K562 (cell line): ENCODE results near the gene SLC1A4.

ENCODE experiments used
- CTCF ChIP-seq, 3 experiments: IDR thresholded peaks in 2 of 3; conservative IDR thresholded peaks in 1 of 3; 2 replicates each; pipeline ENCODE4 v1.5.1; 2011 to 2012; ENCODE audit warnings: low read length in 3 of 3, mild to moderate bottlenecking in 3 of 3, control low read depth in 2 of 3, improper control_type of control experiment in 1 of 3, inconsistent platforms in 1 of 3, low read depth in 1 of 3, mixed read lengths in 1 of 3, moderate library complexity in 1 of 3; ENCODE audit not compliant: insufficient read depth in 2 of 3
- GATAD2A ChIP-seq: fragments of 450-650 bp; IDR thresholded peaks from 2 replicates; pipeline ENCODE4 v1.6.1; 2017
- GTF3C2 ChIP-seq: IDR thresholded peaks from 3 replicates; pipeline ENCODE4 v1.6.1; 2011; ENCODE audit warnings: borderline replicate concordance, mild to moderate bottlenecking, moderate library complexity; ENCODE audit not compliant: insufficient read length; ENCODE audit errors: extremely low read depth
- MEF2D ChIP-seq: conservative IDR thresholded peaks from 2 replicates; pipeline ENCODE4 v1.6.1; 2016; ENCODE audit warnings: low read depth, missing genetic modification characterization, missing compliant biosample characterization
- POLR2A ChIP-seq: fragments of 450-650 bp; conservative IDR thresholded peaks from 2 replicates; pipeline ENCODE4 v1.6.1; 2016
- RAD21 ChIP-seq, 2 experiments: fragments of 250-450 bp in 1 of 2; fragments of 450-650 bp in 1 of 2; sonication (Bioruptor Pico) in 1 of 2; formaldehyde crosslinking in 1 of 2; IDR thresholded peaks in 1 of 2; conservative IDR thresholded peaks in 1 of 2; 2 replicates each; pipeline versions ENCODE4 v1.4.0 to v1.8.0; 2020 to 2022; ENCODE audit warnings: mild to moderate bottlenecking in 2 of 2, moderate library complexity in 1 of 2
- SNAPC5 ChIP-seq: fragments of 250-450 bp; sonication (Bioruptor Pico); IDR thresholded peaks from 2 replicates; pipeline ENCODE4 v1.8.0; 2021; ENCODE audit warnings: moderate library complexity, mild to moderate bottlenecking, inconsistent platforms

- TF ChIP-seq GTF3C2, result no peak
- no peak for TF ChIP-seq GATAD2A
- no peak for TF ChIP-seq MEF2D (tag)
- no peak for TF ChIP-seq RAD21 (CRISPR knock-in tag; conservative IDR thresholded peaks at IDR 0.05 in 1 of 2, IDR thresholded peaks at IDR 0.05 in 1 of 2)
- TF ChIP-seq CTCF (IDR thresholded peaks at IDR 0.05 in 2 of 3, conservative IDR thresholded peaks at IDR 0.05 in 1 of 3; ENCODE audit: insufficient read depth in 2 of 3, low read depth in 1 of 3, low read length in 3 of 3), result 0 out of 6 replicates have a peak, but pooled peaks of 1 of the 3 experiments have one; percentile 2
- no peak for TF ChIP-seq SNAPC5
- 0 out of 2 replicates have a peak, but pooled peaks have one; percentile 33 for TF ChIP-seq POLR2A
Observed at GRCh38 chr2:65072181-65072970, 83.2 kb downstream of the SLC1A4 start.
